Measurements from ENCODE around the gene SLAMF9. TPM values are rescaled to one million over a fixed set of nuclear protein-coding genes. Genes with fewer than 3 reads are reported as not detected.

Gene SLAMF9
- total RNA-seq, 1 donor from 2014 or later: 1.9 TPM

DNA sequence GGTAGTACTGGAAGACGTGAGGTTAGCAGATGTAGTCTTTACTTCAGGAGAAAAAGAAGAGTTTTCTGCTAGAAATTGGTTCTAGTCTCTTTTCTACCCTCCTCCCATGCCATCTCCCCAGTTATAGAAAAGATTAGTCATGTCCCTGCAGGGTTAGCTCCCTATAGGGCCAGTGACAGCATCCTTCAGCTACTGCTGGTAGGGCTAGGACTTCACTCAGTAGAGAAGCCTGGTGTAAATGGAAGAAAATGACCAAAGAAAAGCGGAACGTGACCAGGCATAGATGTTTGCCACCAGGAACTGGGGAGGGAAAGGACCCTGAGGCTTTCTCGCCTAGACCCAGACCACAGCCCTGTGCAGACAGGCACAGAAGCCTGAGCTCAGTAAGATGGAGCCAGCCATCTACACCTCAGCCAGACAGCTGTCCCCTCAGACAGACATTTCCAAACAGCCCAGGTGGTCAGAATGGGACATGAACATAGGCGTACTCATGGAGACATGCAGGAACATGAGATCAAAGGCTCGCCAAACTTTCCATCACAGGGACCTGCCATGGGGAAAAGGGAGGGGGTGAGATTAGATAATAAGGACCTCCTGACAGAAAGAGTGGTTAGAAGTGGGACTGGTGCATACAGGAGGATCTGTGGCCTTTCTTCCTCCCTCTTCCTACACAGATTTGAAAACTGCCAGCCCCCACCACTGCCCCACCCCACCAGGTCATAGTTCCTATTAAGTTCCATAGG is 23.5 kb upstream of the SLAMF9 start:
- DNase-seq (ENCODE audit: low spot score): no peak

DNA sequence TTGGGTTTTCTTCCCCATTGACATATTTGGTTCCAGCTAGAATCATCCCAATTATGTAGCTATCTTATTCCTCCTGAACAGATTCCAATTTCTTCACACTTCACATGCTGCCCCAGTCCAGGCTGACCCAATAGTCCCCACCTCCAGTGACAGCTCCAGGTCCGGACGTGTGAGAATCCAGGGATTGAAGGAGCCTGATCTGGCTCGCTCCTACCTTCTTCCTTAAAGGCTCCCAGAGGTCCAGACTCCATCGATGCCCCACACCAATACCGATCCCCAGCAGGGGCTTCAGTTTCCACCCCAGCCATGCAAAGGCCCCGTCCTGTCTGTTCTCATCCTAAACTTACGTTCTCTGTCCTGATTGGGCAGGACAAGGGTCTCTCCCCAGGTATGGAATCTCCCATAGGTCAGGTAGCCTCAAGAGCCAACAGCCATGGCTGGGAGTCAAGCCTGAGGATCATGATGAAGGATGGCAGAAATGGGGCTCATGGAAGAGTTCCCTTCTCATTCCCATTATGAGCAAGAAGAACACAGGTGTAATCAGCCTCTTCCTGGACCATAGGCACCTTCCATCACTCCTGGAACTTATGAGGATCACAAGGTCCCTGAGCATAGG is 20.4 kb upstream of the SLAMF9 start:
- no peak for DNase-seq (ENCODE audit: low spot score)

DNA sequence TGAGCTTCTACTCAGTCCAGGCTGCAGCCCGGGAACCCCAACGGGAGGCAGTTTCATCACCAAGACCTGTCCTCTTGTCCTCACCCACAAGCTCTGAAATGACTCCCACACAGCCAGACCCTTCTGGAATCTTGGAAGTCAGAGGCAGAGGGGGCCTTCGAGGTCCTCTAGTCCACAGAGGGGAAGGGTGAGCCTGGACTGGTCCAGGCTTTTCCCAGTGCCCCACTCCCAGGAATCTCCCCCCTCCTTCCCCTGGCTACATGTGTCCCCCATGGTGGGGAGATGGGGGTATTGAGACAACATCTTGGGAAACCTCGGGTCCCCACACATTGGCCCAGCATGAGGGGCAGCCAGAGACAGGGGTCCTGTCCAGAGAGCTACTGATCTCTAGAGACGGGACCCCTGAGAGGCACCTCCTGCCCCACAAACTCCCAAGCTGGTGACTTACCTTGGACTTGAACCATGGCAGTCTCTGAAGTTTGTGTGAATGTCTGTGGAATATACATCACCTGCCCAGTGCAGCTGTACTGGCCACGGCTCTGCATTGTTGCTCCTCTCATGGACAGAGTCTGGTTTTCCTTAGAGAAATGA is 19.4 kb upstream of the SLAMF9 start:
- DNase-seq (ENCODE audit: low spot score): no peak

DNA sequence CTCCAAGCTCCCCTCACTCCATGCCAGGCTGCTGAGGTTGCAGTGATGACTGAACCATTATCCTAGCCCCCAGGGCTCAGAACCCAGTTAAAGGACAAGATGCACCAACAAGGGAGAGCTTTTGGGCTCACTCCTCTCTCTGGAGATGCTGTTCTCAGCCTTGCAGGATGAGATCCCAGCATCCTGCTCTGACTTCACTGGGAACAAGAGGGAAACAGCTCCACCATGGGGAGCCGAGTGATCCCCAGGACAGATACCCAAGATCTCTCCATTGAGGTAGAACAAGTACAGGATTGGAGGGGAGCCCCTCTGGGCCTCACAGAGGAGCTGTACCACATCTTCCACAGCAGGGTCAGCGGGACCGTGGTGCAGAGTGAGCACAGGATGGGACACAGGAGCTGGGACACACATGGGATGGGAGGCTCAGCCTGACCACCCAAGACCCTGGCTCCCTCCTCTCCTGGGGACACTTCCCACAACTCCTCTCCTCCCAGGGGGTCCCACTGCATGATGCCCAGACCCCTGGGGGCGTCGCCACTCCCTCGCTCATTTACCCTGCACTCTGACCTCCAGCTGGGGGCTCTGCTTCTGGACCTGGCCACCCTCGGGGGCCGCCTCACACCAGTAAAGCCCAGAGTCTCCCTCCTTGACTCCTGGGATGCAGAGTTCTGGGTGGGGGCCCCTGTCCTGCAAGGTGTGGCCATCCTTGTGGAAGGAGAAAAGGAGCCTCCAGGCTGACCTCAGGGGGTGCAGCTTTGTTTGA is 18.6 kb upstream of the SLAMF9 start:
- no peak for DNase-seq (ENCODE audit: low spot score)

DNA sequence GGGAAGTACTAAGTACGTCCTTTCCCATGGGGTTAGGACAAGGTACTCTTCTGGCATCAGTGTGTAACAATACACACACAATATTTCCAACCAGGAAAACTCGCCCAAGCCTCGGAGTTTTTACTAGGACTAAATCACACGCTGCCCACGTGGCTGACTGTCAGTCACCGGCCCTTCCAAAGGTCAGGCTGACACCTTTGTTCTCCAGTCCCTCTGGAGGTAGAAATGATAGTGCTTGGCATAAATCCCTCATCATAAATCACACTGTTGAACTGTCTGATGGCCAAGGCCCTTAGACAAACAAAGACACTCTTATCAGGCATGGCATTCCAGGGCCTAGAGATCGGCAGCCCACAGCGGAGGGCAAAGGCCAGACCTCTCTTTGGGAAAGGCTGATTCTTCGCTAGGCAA is 16.9 kb upstream of the SLAMF9 start:
- DNase-seq (ENCODE audit: low spot score): no peak

DNA sequence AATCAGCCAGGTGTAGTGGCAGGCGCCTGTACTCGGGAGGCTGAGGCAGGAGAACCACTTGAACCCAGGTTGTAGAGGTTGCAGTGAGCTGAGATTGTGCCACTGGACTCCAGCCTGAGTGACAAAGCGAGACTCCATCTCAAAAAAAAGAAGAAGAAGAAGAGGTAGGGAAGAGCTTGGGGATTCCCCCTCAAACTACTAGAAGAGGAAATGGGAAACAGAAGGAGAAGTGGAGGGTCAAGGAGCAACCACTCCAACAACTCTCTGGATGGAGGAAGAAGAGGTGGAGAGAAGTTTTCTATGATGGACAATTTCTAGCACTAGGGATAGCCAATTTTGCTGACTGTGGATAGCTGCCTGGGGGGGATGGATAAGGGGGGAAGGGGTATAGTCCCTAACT is 14.9 kb upstream of the SLAMF9 start:
- DNase-seq (ENCODE audit: low spot score): no peak

DNA sequence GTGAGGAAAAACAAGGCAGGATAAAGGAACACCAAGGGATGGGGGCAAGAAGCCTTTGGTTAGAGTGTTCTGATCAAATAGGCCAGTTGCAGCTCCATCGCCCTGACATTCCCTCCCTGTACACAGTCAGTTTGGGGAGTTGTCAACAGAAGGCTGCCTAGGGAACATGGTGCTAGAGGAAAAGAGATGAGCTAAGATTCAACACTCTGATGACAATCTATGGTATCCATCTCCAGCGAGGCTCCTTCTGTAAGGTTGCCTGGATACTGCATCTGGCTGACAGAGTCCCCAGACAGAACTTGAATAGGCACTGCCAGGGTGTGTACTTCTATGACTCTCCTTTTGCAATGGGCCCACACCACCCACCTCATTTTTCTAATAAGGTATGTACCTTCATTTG is 11.2 kb upstream of the SLAMF9 start:
- DNase-seq (ENCODE audit: low spot score): no peak

DNA sequence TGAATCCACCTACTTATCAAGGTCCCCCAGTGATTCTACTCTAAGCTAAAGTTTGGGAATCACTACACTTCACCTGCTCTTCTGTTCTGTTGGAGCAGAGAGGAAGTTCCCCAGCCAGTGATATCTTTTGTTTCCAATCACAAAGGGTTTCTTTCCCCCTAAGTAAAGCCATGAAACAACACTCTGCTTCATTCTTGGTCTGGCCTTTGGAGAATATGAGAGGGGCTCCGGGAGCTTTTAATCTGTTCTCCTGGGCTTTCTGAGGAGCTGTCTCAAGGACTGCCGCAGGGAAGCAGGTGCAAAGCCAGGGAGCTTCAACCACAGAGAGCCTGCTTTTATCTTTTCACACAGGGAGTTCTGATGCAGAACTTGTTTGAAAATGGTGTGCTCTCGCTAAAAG is 10.1 kb upstream of the SLAMF9 start:
- DNase-seq (ENCODE audit: low spot score): no peak

DNA sequence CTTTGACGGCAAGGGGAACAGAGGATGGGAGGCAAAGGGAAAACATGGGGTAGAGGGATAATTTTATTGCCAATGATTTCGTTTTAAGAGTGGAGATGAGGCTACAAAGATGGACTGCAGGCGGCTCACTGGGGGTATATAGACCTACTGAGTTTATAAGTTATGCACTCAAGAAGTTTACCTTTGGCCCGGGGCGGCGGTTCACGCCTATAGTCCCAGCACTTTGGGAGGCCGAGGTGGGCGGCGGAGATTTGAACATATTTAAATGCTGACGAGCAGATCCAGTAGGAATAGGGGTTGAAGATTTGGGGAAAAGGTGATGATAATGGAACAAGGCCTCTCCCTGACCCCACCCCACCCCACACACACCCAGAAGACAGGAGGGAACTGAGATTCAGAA is 8.1 kb upstream of the SLAMF9 start:
- DNase-seq (ENCODE audit: low spot score): no peak

DNA sequence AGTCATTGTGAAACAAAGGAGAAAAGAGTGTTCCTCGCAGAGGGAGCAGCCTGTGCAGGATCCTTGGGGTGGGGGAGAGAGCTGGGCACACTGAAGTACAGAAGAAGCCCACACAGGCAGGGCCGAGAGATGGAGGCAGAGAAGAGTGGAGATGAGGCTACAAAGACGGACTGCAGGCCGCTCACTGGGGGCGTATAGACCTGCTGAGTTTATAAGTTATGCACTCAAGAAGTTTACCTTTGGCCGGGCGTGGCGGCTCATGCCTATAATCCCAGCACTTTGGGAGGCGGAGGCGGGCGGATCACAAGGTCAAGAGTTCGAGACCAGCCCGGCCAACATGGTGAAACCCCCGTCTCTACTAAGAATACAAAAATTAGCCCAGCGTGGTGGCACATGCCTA is 7.6 kb upstream of the SLAMF9 start:
- DNase-seq (ENCODE audit: low spot score): no peak

DNA sequence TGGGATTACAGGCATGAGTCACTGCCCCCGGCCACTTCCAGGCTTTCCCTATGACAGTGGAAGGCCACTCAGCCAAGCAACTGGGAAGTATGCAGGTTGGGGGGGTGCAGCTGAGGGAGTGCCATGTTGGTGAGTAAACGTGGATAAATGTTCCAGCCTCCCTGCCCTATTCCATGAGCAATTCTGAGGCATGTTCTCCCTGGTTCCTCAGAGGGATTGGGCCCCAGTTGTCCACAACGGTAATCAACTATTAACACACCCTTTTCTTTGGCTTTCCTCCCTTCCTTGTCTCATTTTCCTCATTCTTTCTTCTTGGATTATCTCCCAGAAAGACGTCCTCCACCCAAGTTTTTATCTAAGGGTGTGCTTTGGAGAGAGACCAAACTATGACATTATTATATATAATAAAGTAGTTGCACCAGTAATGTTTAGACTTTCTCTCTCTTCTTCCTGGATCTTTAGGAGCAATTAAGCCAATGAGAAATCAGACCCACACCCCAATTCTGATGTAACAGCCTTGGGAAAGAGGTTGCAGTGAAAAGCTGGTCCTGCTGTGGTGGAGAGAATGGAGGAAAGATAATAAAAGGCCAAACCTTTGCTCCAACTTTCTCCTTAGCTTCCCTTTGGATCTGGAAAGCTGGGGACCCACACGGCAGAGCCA is 6.8 kb upstream of the SLAMF9 start:
- peak; percentile 95 for DNase-seq (ENCODE audit: low spot score)

DNA sequence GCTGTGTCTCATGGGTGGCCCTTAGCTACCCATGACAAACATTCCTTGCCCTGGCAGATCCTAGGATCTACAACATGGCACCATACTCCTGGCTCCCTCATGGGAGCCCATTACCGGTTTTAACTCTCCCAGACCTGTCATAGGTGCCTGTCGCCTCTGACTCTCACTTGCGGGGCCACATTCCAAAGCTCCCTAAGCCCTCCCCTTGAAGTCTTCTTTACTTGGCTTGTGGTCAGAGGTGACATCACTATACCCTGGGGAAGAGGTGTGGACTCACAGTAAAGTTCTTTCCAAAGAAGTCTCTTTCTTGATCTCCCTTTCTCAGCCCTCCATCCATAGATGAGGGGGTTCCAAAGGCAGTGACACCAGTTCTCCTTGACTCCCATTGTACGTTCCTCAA is 5.4 kb upstream of the SLAMF9 start:
- peak; percentile 29 for DNase-seq (ENCODE audit: low spot score)

DNA sequence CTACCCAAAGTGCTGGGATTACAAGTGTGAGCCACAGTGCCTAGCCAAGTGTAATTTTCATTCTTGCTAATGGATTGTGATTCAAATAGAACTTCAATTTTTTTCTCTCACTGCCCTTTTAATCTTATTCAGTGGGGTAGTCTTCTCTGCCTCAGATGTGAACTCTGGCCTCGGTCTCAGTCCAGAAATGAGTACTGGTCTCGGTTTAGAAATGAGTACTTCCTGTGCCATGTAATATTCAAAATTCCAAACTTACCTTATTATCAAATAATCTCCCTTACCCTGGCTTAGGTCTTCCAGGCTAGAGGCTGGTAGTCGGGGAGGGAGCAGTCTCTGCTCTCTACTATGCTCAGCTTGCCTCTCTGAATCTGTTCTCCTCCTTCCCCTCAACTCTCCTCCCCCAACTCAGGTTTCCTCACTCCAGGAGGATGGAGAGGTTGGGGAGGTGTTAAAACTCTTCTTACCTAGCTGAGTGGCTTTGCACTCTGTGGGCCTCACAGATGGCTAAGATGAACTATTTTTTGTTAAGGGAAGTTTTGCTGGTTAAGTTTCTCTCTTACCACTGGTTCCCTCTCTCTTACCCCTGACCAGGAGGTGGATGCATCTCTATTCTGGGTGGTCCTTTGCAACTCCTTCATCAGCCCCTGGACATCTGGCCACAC is 4.8 kb upstream of the SLAMF9 start:
- DNase-seq (ENCODE audit: low spot score): no peak

DNA sequence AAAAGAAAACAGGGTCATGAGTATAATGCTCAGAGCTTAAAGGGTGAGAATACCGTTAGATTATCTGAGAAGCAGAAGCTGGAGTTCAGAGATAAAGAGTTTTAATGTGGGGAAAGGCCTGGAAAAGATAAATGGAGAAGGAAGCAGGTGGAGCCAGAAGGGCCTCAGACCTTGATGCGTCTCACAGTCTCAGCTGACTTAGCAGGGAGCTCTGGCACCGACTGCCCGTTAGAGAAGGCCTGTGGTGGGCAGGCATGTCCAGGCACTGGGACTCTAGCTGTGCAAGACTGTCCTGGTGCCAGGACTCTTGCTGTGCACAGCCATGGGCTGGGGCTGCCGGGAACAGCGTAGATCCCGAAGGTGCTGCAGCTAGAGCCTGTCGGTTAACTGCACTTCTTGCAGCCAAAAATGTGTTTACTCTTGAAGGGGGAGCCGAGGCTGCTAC is 3.8 kb upstream of the SLAMF9 start:
- no peak for DNase-seq (ENCODE audit: low spot score)

DNA sequence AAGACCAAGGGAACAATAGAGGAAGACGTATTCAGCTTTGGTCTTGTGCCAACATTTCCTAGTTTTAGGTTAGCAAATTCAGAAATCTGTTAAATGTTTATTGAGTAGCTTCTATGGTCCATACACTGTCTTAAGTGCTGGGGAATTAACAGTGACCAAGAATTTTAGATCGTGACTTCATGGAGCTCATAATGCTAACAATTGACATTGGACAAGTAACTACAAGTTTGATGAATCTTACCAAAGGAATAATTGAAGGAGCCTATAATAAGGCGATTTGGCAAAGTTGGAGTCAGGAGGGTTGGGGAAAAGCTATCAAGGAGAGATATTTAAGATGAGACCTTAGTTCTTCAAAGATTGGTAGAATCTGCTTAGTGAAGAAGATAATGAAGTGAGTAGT is 1.4 kb upstream of the SLAMF9 start:
- no peak for DNase-seq (ENCODE audit: low spot score)

DNA sequence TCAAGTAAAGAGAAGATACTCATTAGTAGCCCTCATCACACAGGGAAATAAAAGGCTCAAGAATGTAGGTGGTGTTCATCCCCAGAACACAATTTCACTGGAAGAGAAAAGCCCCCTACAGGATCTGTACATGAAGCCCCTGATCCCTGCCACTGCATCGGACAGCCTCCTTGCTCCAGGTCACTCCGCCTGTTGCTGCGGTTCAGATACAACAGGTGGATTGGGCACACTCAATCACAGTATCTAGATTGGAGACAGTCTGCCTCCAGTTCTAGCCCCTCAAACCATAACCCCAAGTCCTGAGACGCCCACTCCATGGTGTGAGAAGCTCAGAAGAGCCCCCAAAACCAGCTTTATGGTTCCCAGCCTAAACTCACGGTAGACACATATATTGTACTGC is 1.1 kb downstream of the SLAMF9 start:
- DNase-seq (ENCODE audit: low spot score): no peak

DNA sequence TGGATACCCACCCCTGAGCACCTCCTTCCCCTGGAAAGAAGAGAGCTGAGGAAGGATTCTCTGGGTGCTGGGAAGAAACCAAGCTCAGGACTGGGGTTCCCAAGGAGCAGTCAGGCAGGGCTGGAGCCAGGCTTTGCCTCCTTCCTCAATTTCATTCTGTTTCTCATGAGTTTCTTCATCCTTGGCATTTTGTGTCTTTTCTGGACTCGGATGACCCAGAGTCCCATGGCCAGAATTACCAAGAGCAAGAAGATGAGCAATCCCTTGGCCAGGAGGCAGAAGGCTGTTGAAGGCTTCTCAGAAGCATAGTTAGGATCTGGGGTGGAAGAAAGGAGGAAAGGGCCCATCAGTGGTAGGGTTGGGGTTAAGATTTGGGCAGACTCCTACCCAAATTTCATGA is 2.5 kb downstream of the SLAMF9 start:
- DNase-seq (ENCODE audit: low spot score): no peak

DNA sequence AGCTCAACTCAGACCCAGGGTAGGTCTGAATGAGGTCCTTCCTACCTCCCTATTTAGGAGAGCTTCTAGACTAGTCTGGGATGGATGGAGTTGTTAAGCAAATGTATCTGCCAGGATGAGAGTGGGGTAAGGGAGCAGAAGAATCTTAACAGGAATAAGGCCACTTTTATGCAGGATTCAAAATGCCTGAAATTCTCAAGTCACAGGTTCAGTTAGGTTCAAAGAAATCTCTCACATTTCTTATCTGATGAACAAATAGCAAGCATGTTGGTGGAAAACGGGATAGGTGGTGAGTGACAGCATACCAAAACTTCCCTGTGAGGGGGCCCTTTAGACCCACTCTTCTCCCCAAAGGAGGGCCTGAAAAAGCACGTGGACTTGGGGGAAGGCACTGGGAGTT is 3.0 kb downstream of the SLAMF9 start:
- no peak for DNase-seq (ENCODE audit: low spot score)

DNA sequence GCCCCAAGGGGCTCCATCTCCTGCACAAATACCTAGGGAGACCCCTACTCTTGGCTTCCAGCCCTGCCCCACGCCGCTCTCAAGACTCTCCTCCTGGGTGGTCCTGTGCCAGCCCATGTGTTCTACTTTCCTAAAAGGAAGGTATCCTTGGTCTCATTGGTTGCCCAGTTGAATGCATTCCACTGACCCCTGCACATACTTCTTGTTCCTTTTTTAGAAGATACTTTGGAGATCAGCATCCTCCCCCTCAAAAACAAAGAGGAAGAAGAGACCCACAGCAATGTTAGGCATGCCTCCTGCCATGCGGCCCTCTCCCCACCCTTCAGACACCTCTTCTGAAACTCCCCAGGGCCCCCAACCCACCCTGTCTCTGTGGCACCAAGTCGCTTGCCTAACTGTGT is 4.1 kb downstream of the SLAMF9 start:
- no peak for DNase-seq (ENCODE audit: low spot score)

DNA sequence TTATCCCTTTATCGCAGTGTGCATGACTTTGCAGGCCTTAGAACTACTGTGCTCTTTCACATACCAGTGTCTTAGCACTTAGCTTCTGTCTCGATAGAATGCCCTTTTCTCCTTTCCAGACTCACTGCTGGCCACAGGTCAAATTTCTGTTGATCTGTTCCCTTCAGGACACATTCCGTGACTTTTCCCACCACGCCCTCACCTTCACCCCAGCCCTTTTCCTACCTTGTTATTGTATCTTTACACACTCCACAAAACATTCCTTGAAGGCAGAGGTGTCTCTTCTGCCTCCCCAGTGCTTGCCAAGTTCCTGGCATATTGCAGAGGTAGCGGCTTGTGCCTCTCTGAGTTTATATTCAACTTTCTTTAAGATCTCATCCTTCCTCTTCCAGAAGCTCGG is 4.9 kb downstream of the SLAMF9 start:
- DNase-seq (ENCODE audit: low spot score): no peak

DNA sequence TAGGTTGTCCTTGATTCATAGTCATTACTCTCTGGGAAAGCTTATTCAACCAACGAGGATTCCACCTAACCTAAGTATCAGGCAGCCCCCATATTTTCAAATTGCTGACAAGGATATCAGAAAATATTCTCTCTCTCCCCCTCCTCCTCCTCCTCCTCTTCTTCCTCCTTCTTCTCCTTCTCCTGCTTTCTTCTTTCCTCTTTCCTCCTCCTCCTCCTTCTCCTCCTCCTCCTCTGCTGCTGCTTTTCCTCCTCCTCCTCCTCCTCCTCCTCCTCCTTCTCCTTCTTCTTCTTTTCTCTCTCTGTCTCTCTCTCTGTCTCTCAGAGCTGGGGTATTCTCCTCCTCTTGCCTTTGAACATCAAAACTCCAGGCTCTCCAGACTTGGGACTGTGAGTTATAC is 6.1 kb downstream of the SLAMF9 start:
- no peak for DNase-seq (ENCODE audit: low spot score)

Measured in umbilical cord (tissue), 2 donors.